Body of pancreas (tissue), 4 donors: Measurements from ENCODE around the gene HHAT. TPM values are rescaled to one million over a fixed set of nuclear protein-coding genes. Genes with fewer than 3 reads are reported as not detected.
A peak's percentile ranks its signal among the peaks of the same experiment; 100 is the strongest.

Experiments
- ATAC-seq: fragments of 150-250 bp; one replicate; pipeline ENCODE4 v1.9.1; 2016
- DNase-seq, 4 donors: peaks; one replicate each; pipeline ENCODE4 v3.0.0-alpha.2; 2019
- H3K27ac ChIP-seq, 4 donors: fragments of 200-600 bp; sonication (generic); 1 replicate in 3 of 4; 2 replicates in 1 of 4; pipeline versions ENCODE4 v1.5.1 to v1.6.1; 2016 to 2019; ENCODE audit warnings: mild to moderate bottlenecking in 1 of 4, mixed read lengths in 1 of 4, moderate library complexity in 1 of 4
- H3K27me3 ChIP-seq, 2 donors: fragments of 200-600 bp; sonication (generic); one replicate each; pipeline ENCODE4 v1.6.0; 2016; ENCODE audit warnings: mild to moderate bottlenecking in 1 of 2
- H3K36me3 ChIP-seq, 2 donors: fragments of 200-600 bp; sonication (generic); replicated peaks in 1 of 2; 2 replicates each; pipeline ENCODE4 v1.5.1; 2016; ENCODE audit warnings: low read depth in 2 of 2; ENCODE audit not compliant: insufficient read depth in 1 of 2
- H3K4me1 ChIP-seq: fragments of 200-600 bp; sonication (generic); one replicate; pipeline ENCODE4 v1.6.0; 2016
- H3K4me3 ChIP-seq, 2 donors: fragments of 200-600 bp; sonication (generic); 1 replicate in 1 of 2; 2 replicates in 1 of 2; pipeline ENCODE4 v1.5.1; 2016 to 2019
- H3K9me3 ChIP-seq, 3 donors: fragments of 200-600 bp; sonication (generic); 1 replicate in 2 of 3; 2 replicates in 1 of 3; pipeline ENCODE4 v1.5.1; 2016
- POLR2A ChIP-seq, 3 donors: fragments of 450-650 bp; IDR thresholded peaks; one replicate each; pipeline ENCODE4 v1.6.1; 2016; ENCODE audit warnings: antibody characterized with exemption in 3 of 3, mild to moderate bottlenecking in 2 of 3
- WGBS, 2 donors: methylation state at CpG; one replicate each; pipeline ENCODE4 v1.1.5; 2017; 5-methylcytosine and 5-hydroxymethylcytosine counted together
- intact Hi-C: fragments of 100-400 bp; cut with DNase I; formaldehyde crosslinking; loops from one replicate; pipeline ENCODE4 v1.15.1; 2023
- total RNA-seq, 2 donors: library from RNA; depleted of rRNA; stranded (reverse); fragments of >200 nt; gene quantifications; one replicate each; pipeline ENCODE4 v1.1.0, GENCODE V29; 2016
- TF ChIP-seq, protein P1 (sequence below), 7 experiments: fragments of 450-650 bp in 4 of 7; fragments of 200-600 bp in 3 of 7; sonication (generic) in 3 of 7; IDR thresholded peaks; one replicate each; pipeline ENCODE4 v1.5.1; 2016 to 2019; ENCODE audit warnings: antibody characterized with exemption in 7 of 7

Gene HHAT
- total RNA-seq, 2 donors from 2014 or later, result 4.4 to 19.4 TPM

DNA sequence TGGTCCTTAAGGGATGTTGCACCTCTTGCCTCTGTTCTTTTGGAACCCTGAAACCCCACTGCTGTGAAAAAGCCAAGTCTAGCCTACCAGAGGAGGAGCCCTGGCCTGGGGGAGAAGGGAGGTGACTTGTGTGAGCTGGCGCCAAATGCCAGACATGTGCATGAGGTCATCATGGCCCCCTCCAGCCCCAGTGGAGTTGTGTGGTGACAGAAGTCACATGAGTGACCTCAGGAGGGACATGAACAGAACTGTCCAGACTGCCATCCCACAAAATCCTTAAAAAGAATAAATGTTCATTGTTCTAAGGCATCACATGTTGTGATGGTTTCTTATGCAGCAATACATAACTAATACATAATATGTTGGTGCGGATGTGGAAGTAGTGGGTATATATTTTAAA, 10.8 kb downstream of the HHAT start:
- intact Hi-C loops, result no loop called here
- TF ChIP-seq POLR2A (IDR thresholded peaks at IDR 0.05), result no peak
- TF ChIP-seq, protein P1, sequence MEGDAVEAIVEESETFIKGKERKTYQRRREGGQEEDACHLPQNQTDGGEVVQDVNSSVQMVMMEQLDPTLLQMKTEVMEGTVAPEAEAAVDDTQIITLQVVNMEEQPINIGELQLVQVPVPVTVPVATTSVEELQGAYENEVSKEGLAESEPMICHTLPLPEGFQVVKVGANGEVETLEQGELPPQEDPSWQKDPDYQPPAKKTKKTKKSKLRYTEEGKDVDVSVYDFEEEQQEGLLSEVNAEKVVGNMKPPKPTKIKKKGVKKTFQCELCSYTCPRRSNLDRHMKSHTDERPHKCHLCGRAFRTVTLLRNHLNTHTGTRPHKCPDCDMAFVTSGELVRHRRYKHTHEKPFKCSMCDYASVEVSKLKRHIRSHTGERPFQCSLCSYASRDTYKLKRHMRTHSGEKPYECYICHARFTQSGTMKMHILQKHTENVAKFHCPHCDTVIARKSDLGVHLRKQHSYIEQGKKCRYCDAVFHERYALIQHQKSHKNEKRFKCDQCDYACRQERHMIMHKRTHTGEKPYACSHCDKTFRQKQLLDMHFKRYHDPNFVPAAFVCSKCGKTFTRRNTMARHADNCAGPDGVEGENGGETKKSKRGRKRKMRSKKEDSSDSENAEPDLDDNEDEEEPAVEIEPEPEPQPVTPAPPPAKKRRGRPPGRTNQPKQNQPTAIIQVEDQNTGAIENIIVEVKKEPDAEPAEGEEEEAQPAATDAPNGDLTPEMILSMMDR (IDR thresholded peaks at IDR 0.05), result no peak
- H3K27ac ChIP-seq, result no peak overlapping the region
- H3K27me3 ChIP-seq, result no peaks in the 10 kb centered on the region
- WGBS, 2 donors, result 91 to 92% methylated on average over 2 of the region's 2 CpGs
- DNase-seq (no peak), ATAC-seq (no peak)
- H3K9me3 ChIP-seq, result no peaks in the 10 kb centered on the region
- H3K36me3 ChIP-seq, result no peaks in the 10 kb centered on the region
- no peaks in the 10 kb centered on the region for H3K4me1 ChIP-seq
- H3K4me3 ChIP-seq, result no peak overlapping the region

DNA sequence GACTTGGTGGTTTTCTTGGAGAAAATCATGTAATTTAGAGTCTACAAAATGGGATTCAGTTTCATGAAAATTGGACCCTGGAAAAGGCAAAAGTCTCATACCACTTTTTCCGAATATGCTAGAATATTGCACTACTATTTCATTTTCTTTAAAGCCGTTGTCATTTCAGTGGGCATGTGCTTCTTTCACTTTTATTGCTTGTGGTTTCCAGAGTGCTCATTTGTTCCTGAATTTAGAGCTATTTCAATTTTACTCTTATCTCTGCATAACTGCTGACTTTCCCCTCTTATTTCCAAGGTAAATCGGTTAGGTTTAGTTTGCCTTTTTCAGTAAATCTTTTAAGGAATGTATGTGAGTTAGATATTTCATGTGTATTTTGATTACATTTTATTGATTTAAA, 11.6 kb downstream of the HHAT start:
- no peaks in the 10 kb centered on the region for H3K4me1 ChIP-seq
- TF ChIP-seq, protein P1 (IDR thresholded peaks at IDR 0.05), result no peak
- TF ChIP-seq POLR2A (IDR thresholded peaks at IDR 0.05), result no peak
- no peak for ATAC-seq
- H3K27me3 ChIP-seq, result no peaks in the 10 kb centered on the region
- no peaks in the 10 kb centered on the region for H3K9me3 ChIP-seq
- H3K27ac ChIP-seq, result no peak overlapping the region
- H3K4me3 ChIP-seq, result no peak overlapping the region
- no peaks in the 10 kb centered on the region for H3K36me3 ChIP-seq
- 63 to 73% methylated on average over 3 of the region's 3 CpGs for WGBS, 2 donors
- intact Hi-C loops, result no loop called here
- DNase-seq, result no peak

DNA sequence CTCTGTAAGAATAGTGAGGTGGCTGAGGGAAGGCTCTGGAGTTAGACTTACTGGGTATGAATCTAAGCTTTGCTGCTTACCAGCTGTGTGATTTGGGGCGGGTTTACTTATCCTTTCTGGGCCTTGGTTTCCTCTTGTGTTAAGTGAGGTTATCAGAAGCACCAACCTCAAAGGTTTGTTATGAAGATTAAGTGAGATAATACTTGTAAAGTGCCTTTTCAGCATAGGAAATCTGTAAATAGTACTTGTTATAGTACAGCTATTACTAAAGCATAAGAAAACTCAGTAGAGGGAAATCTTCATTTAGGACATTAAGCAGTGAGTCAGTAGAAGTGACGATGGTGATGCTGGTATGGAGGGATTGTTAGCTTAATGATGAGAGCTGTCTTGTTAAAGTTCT, 12.1 kb downstream of the HHAT start:
- Histone ChIP-seq H3K27ac (no peak overlapping the region), H3K4me3 (no peak overlapping the region), H3K27me3 (no peaks in the 10 kb centered on the region), H3K9me3 (no peaks in the 10 kb centered on the region), H3K36me3 (no peaks in the 10 kb centered on the region), H3K4me1 (no peaks in the 10 kb centered on the region)
- DNase-seq, result no peak
- WGBS, 2 donors, result 80 to 91% methylated on average over 2 of the region's 2 CpGs
- TF ChIP-seq, protein P1 (IDR thresholded peaks at IDR 0.05), result no peak
- TF ChIP-seq POLR2A (IDR thresholded peaks at IDR 0.05), result no peak
- intact Hi-C loops, result no loop called here
- ATAC-seq, result no peak

DNA sequence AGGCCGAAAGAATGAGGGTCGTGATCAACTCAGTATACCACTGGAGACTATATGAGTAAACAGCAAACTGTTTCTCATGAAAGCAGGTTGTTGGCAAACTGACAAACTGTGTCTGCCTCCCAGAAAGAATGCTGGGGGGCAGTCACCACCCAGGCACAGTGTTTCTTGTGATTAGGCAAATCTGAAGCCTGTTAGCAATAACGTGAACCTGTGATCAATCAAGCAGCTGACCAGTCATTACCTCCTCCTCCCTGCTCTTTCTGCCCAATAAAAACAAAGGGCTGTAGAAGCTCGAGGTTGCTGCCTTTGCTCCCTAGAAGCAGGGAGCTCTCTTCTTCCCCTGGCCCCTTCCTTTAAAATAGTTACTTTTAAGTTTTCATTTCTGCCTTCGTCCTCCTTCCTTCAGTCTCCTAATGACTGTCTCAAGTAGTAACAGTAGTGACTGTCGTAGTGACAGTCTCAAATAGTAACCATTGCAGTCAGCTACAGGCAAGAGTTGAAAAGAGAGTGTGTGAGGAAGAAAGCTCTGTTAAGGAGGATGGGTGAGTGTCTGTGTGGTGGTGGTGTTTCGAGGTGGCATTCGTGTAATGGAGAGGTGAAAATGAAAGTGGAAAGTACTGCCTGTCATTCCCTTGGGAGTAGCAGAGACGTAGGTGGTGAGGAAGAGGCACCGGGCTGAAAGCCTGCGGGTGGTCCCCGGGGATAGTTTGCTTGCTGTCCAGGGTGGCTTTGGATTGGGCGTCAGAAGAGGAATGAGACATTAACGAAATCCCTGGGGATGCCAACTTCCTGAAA, 14.5 kb downstream of the HHAT start:
- H3K4me3 ChIP-seq, result no peak overlapping the region
- DNase-seq, result peak in 1 of 4 donors; percentile 18
- H3K36me3 ChIP-seq, result no peaks in the 10 kb centered on the region
- WGBS, 2 donors, result 25 to 27% methylated on average over 14 of the region's 14 CpGs
- H3K4me1 ChIP-seq, result no peaks in the 10 kb centered on the region
- peak overlapping the region in 3 of 4 donors; percentile 65 to 67 (median 65) for H3K27ac ChIP-seq
- TF ChIP-seq, protein P1 (IDR thresholded peaks at IDR 0.05), result no peak
- TF ChIP-seq POLR2A (IDR thresholded peaks at IDR 0.05), result peak in 2 of 3 donors; percentile 33 to 38
- ATAC-seq, result peak; percentile 52
- no peaks in the 10 kb centered on the region for H3K9me3 ChIP-seq
- intact Hi-C loops, result no loop called here
- no peaks in the 10 kb centered on the region for H3K27me3 ChIP-seq

DNA sequence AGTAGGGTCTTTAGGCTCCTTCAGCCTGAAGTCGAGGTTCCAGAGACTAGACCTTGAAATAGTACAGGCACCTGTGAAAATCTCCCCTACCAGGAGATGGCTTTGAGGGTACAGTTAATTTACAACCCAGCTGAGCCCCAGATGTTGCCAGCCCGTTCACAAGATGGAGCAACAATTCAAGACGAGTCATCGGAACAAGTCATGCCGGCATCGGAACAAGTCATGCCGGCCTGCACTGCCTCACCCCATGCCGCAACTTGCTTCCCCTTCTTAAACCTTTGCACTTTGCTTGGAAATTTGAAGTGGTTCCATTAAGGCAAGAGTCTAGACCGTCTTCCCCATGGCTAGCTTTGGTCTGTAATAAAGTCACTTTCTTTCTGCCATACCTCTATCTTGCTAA, 16.0 kb downstream of the HHAT start:
- Histone ChIP-seq H3K4me3 (no peak overlapping the region), H3K27ac (no peak overlapping the region), H3K4me1 (no peaks in the 10 kb centered on the region), H3K9me3 (no peaks in the 10 kb centered on the region), H3K27me3 (no peaks in the 10 kb centered on the region), H3K36me3 (no peaks in the 10 kb centered on the region)
- intact Hi-C loops, result no loop called here
- ATAC-seq (no peak), DNase-seq (no peak)
- no peak for TF ChIP-seq POLR2A (IDR thresholded peaks at IDR 0.05)
- TF ChIP-seq, protein P1 (IDR thresholded peaks at IDR 0.05), result no peak
- WGBS, 2 donors, result 77 to 86% methylated on average over 7 to 9 of the region's 9 CpGs
